Transverse colon (tissue), 3 donors: ENCODE results near the gene BCKDK.
"Not testable (repeated sequence)": the region's sequence is repeated elsewhere in the genome, so short reads cannot be mapped to it uniquely, and the experiment has no call there.

Source experiments
- CTCF ChIP-seq, 5 experiments: fragments of 200-600 bp in 3 of 5; fragments of 450-650 bp in 2 of 5; sonication (generic) in 3 of 5; IDR thresholded peaks; 1 replicate in 2 of 5; 2 replicates in 3 of 5; pipeline ENCODE4 v1.5.1; 2016 to 2017; ENCODE audit warnings: antibody characterized with exemption in 5 of 5, inconsistent platforms in 3 of 5, mild to moderate bottlenecking in 2 of 5, moderate library complexity in 1 of 5
- EP300 ChIP-seq: sonication (generic); formaldehyde crosslinking; IDR thresholded peaks from one replicate; pipeline ENCODE4 v1.6.1; 2017; ENCODE audit warnings: antibody characterized with exemption, low read depth
- POLR2A ChIP-seq: fragments of 450-650 bp; IDR thresholded peaks from one replicate; pipeline ENCODE4 v1.6.1; 2016; ENCODE audit warnings: antibody characterized with exemption, mild to moderate bottlenecking, moderate library complexity

GRCh38 chr16:31150976-31151375, 42.8 kb downstream of the BCKDK start:
- TF ChIP-seq CTCF (IDR thresholded peaks at IDR 0.05); POLR2A; EP300: not testable (repeated sequence)
